HEK293T (cell line): ENCODE results near the gene CPD.

Experiments
- ARNT ChIP-seq: fragments of 450-650 bp; IDR thresholded peaks from 2 replicates; pipeline ENCODE4 v1.6.1; 2017; ENCODE audit warnings: mild to moderate bottlenecking
- BHLHE40 ChIP-seq: fragments of 450-650 bp; IDR thresholded peaks from 2 replicates; pipeline ENCODE4 v1.6.1; 2016; ENCODE audit warnings: mild to moderate bottlenecking, moderate library complexity, borderline replicate concordance
- FOXK2 ChIP-seq: fragments of 450-650 bp; IDR thresholded peaks from 2 replicates; pipeline ENCODE4 v1.6.1; 2016; ENCODE audit warnings: mild to moderate bottlenecking
- FOXM1 ChIP-seq: fragments of 450-650 bp; IDR thresholded peaks from 2 replicates; pipeline ENCODE4 v1.6.1; 2017; ENCODE audit warnings: mild to moderate bottlenecking, borderline replicate concordance
- L3MBTL2 ChIP-seq: fragments of 450-650 bp; conservative IDR thresholded peaks from 2 replicates; pipeline ENCODE4 v1.6.1; 2016; ENCODE audit warnings: mild to moderate bottlenecking
- SP1 ChIP-seq: fragments of 450-650 bp; IDR thresholded peaks from 2 replicates; pipeline ENCODE4 v1.6.1; 2017
- SUZ12 ChIP-seq: fragments of 450-650 bp; IDR thresholded peaks from 2 replicates; pipeline ENCODE4 v1.6.1; 2016; ENCODE audit warnings: mild to moderate bottlenecking
- TF ChIP-seq, protein P1 (sequence below): fragments of 450-650 bp; IDR thresholded peaks from 2 replicates; pipeline ENCODE4 v1.6.1; 2016

GRCh38 chr17:30421592-30421991 lies 42.9 kb downstream of the CPD start:
- TF ChIP-seq SP1 (no peak), SUZ12 (no peak), FOXM1 (no peak), L3MBTL2 (no peak), BHLHE40 (no peak), FOXK2 (no peak), ARNT (no peak)
- TF ChIP-seq, protein P1, sequence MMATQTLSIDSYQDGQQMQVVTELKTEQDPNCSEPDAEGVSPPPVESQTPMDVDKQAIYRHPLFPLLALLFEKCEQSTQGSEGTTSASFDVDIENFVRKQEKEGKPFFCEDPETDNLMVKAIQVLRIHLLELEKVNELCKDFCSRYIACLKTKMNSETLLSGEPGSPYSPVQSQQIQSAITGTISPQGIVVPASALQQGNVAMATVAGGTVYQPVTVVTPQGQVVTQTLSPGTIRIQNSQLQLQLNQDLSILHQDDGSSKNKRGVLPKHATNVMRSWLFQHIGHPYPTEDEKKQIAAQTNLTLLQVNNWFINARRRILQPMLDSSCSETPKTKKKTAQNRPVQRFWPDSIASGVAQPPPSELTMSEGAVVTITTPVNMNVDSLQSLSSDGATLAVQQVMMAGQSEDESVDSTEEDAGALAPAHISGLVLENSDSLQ, result no peak
